OCI-LY1 (cell line): ENCODE data around the gene GRIPAP1.

Experiments
- H2AFZ ChIP-seq: fragments of 200-600 bp; sonication (generic), shearing (Covaris generic); 2 replicates; pipeline ENCODE4 v1.6.0; 2014; ENCODE audit warnings: antibody characterized with exemption, mild to moderate bottlenecking, low read length
- H3F3A ChIP-seq: fragments of 200-600 bp; sonication (generic), shearing (Covaris generic); 2 replicates; pipeline ENCODE4 v1.6.0; 2014; ENCODE audit warnings: mild to moderate bottlenecking, antibody characterized with exemption, low read length, moderate library complexity; ENCODE audit not compliant: insufficient read depth
- H3K27ac ChIP-seq: fragments of 200-600 bp; sonication (generic); 2 replicates; pipeline ENCODE4 v1.5.1; 2014; ENCODE audit warnings: low read length, mixed run types, mild to moderate bottlenecking, low read depth; ENCODE audit not compliant: poor library complexity, severe bottlenecking
- H3K27me3 ChIP-seq: fragments of 200-600 bp; sonication (generic); 2 replicates; pipeline ENCODE4 v1.6.0; 2014; ENCODE audit warnings: antibody characterized with exemption, mild to moderate bottlenecking, low read length, moderate library complexity; ENCODE audit not compliant: insufficient read depth
- H3K36me3 ChIP-seq: fragments of 200-600 bp; sonication (generic); 2 replicates; pipeline ENCODE4 v1.6.1; 2014; ENCODE audit warnings: mild to moderate bottlenecking, antibody characterized with exemption, low read length, moderate library complexity, mixed read lengths; ENCODE audit not compliant: insufficient read depth
- H3K4me1 ChIP-seq: fragments of 200-600 bp; sonication (generic); 2 replicates; pipeline ENCODE4 v1.5.1; 2014; ENCODE audit warnings: mild to moderate bottlenecking, low read length, moderate library complexity; ENCODE audit not compliant: insufficient read depth, severe bottlenecking
- H3K4me2 ChIP-seq: fragments of 200-600 bp; sonication (generic), shearing (Covaris generic); 2 replicates; pipeline ENCODE4 v1.6.1; 2014; ENCODE audit warnings: low read length
- H3K4me3 ChIP-seq: fragments of 200-600 bp; sonication (generic); 2 replicates; pipeline ENCODE4 v1.5.1; 2014; ENCODE audit warnings: low read length, low read depth, mild to moderate bottlenecking, mixed read lengths; ENCODE audit not compliant: poor library complexity, severe bottlenecking
- H3K79me2 ChIP-seq: fragments of 200-600 bp; shearing (Covaris generic); 2 replicates; pipeline ENCODE4 v1.6.1; 2016; ENCODE audit warnings: mixed run types, low read length, mixed read lengths; ENCODE audit not compliant: insufficient read depth
- H3K9ac ChIP-seq: fragments of 200-600 bp; sonication (generic), shearing (Covaris generic); 2 replicates; pipeline ENCODE4 v1.6.1; 2014; ENCODE audit warnings: mild to moderate bottlenecking, low read length, mixed read lengths
- H3K9me2 ChIP-seq: fragments of 200-600 bp; sonication (generic), shearing (Covaris generic); 2 replicates; pipeline ENCODE4 v1.6.1; 2014; ENCODE audit warnings: low read depth, mild to moderate bottlenecking, low read length, mixed read lengths
- H3K9me3 ChIP-seq: fragments of 200-600 bp; shearing (Covaris generic); 2 replicates; pipeline ENCODE4 v1.6.1; 2014; ENCODE audit warnings: low read length, mixed read lengths
- H4K20me1 ChIP-seq: fragments of 200-600 bp; sonication (generic), shearing (Covaris generic); 2 replicates; pipeline ENCODE4 v1.6.0; 2016; ENCODE audit warnings: mild to moderate bottlenecking, low read length; ENCODE audit not compliant: insufficient read depth
- EZH2 ChIP-seq: fragments of 200-600 bp; sonication (generic), shearing (Covaris generic); IDR thresholded peaks from 2 replicates; pipeline ENCODE4 v1.8.0; 2017; ENCODE audit warnings: borderline replicate concordance, mixed run types, mild to moderate bottlenecking, antibody characterized with exemption, low read length, moderate library complexity, mixed read lengths
- TF ChIP-seq, protein P1 (sequence below): fragments of 200-600 bp; sonication (generic), shearing (Covaris generic); IDR thresholded peaks from 2 replicates; pipeline ENCODE4 v1.5.1; 2017; ENCODE audit warnings: mild to moderate bottlenecking, antibody characterized with exemption, low read length, moderate library complexity, mixed read lengths

Gene GRIPAP1, protein sequence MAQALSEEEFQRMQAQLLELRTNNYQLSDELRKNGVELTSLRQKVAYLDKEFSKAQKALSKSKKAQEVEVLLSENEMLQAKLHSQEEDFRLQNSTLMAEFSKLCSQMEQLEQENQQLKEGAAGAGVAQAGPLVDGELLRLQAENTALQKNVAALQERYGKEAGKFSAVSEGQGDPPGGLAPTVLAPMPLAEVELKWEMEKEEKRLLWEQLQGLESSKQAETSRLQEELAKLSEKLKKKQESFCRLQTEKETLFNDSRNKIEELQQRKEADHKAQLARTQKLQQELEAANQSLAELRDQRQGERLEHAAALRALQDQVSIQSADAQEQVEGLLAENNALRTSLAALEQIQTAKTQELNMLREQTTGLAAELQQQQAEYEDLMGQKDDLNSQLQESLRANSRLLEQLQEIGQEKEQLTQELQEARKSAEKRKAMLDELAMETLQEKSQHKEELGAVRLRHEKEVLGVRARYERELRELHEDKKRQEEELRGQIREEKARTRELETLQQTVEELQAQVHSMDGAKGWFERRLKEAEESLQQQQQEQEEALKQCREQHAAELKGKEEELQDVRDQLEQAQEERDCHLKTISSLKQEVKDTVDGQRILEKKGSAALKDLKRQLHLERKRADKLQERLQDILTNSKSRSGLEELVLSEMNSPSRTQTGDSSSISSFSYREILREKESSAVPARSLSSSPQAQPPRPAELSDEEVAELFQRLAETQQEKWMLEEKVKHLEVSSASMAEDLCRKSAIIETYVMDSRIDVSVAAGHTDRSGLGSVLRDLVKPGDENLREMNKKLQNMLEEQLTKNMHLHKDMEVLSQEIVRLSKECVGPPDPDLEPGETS

GRCh38 chrX:49002091-49002935 is at the start of gene GRIPAP1:
TSS of gene GRIPAP1 (minus strand) at chrX:49002264. CDS start at chrX:49002229, 35 bp downstream.
- H3K9ac ChIP-seq, result peak within 1 kb of the TSS; percentile 81
- peak within 1 kb of the TSS; percentile 82 for H3K4me3 ChIP-seq
- no peak for TF ChIP-seq EZH2
- TF ChIP-seq, protein P1, sequence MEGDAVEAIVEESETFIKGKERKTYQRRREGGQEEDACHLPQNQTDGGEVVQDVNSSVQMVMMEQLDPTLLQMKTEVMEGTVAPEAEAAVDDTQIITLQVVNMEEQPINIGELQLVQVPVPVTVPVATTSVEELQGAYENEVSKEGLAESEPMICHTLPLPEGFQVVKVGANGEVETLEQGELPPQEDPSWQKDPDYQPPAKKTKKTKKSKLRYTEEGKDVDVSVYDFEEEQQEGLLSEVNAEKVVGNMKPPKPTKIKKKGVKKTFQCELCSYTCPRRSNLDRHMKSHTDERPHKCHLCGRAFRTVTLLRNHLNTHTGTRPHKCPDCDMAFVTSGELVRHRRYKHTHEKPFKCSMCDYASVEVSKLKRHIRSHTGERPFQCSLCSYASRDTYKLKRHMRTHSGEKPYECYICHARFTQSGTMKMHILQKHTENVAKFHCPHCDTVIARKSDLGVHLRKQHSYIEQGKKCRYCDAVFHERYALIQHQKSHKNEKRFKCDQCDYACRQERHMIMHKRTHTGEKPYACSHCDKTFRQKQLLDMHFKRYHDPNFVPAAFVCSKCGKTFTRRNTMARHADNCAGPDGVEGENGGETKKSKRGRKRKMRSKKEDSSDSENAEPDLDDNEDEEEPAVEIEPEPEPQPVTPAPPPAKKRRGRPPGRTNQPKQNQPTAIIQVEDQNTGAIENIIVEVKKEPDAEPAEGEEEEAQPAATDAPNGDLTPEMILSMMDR, result no peak
- no peaks in the 10 kb centered on the region for H4K20me1 ChIP-seq
- peaks cover 23% of the 10 kb centered on the region for H3K36me3 ChIP-seq
- H3K27me3 ChIP-seq, result no peaks in the 10 kb centered on the region
- no peaks in the 10 kb centered on the region for H3F3A ChIP-seq
- H3K4me2 ChIP-seq, result peak within 1 kb of the TSS; percentile 82
- peak within 1 kb of the TSS; percentile 78 for H3K27ac ChIP-seq
- peaks cover 14% of the 10 kb centered on the region for H3K4me1 ChIP-seq
- no peaks in the 10 kb centered on the region for H3K79me2 ChIP-seq
- H2AFZ ChIP-seq, result no peak within 1 kb of the TSS
- H3K9me3 ChIP-seq, result no peaks in the 10 kb centered on the region
- H3K9me2 ChIP-seq, result no peaks in the 10 kb centered on the region

DNA sequence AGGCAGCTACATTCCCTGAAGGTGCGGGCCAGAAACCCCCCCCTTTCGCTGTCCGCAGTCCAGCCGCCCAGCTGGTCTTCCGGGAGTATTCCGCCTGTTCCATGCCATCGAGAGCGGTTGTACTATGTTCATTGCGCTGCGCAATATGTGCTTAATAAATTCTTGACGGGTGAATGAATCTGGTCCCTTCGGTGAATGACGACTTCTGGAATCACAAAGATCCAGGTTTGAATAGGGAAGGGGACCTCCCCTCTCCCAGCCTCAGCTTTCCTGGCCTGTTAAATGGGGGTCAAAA is 41.9 kb upstream of the GRIPAP1 start:
- Histone ChIP-seq H3K9me3 (no peaks in the 10 kb centered on the region), H4K20me1 (no peaks in the 10 kb centered on the region), H3K4me3 (peak overlapping the region; percentile 35), H3K9ac (peak overlapping the region; percentile 27; the same call in 1 of the 2 replicates), H3K36me3 (peaks cover 7% of the 10 kb centered on the region; the same call in 1 of the 2 replicates), H3K79me2 (no peaks in the 10 kb centered on the region), H3K4me2 (peak overlapping the region; percentile 43), H2AFZ (no peak overlapping the region), H3K9me2 (no peaks in the 10 kb centered on the region), H3K4me1 (peaks cover 34% of the 10 kb centered on the region), H3K27ac (no peak overlapping the region), H3K27me3 (no peaks in the 10 kb centered on the region), H3F3A (no peaks in the 10 kb centered on the region)
- TF ChIP-seq, protein P1, result no peak
- TF ChIP-seq EZH2, result no peak

- TF ChIP-seq EZH2, result no peak
- TF ChIP-seq, protein P1, result peak; percentile 53
- H3K4me2 ChIP-seq, result peak within 1 kb of the TSS; percentile 91
Measured at GRCh38 chrX:49043220-49043986, 41.3 kb upstream of the GRIPAP1 start, which contains the start of gene TFE3. TSS of gene TFE3 (minus strand) at chrX:49043357. CDS start at chrX:49043226, 131 bp downstream.

More at GRCh38 chrX:49043220-49043986, 41.3 kb upstream of the GRIPAP1 start, which contains the start of gene TFE3:
- Histone ChIP-seq H3K4me3 (peak within 1 kb of the TSS; percentile 86), H3K79me2 (no peaks in the 10 kb centered on the region), H3K9me2 (no peaks in the 10 kb centered on the region), H3K36me3 (peaks cover 12% of the 10 kb centered on the region; the same call in 1 of the 2 replicates), H3K4me1 (peaks cover 34% of the 10 kb centered on the region), H3F3A (no peaks in the 10 kb centered on the region), H3K27ac (peak within 1 kb of the TSS; percentile 59), H3K9ac (peak within 1 kb of the TSS; percentile 86), H2AFZ (no peak within 1 kb of the TSS), H3K9me3 (no peaks in the 10 kb centered on the region), H3K27me3 (no peaks in the 10 kb centered on the region), H4K20me1 (no peaks in the 10 kb centered on the region)
